ENCODE measurements around the gene IDUA. TPM values are rescaled to one million over a fixed set of nuclear protein-coding genes. Genes with fewer than 3 reads are reported as not detected.

IDUA gene
- total RNA-seq, 5 donors from 2014 or later (not counting 1 experiment from before 2014, with no cell fraction given): 60.4 to 96.5 (median 78.7) TPM

DNA sequence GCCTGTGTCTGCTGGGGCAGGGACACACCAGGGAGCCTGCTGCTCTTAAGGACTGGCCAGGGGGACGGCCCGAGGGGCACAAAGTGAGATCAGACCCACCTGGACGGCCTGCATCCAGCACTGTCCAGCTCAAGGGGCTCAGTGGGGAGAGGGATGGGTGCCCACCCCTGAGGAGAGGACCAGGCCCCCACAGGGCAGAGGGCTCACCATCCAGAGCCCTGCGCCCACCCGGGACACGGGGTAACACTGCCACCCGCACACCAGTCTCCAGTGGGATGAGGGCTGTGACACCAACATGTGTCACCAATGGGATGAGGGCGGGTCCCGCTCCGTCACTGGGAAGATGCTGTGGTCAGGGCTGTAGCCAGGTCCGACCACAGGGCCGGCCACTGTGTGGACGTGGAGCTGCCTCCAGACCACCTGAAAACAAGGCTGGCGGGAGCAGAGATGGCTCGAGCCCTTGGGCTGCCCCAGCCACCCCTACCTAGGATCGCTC, 26.7 kb upstream of the IDUA start:
- DNase-seq (no peak), ATAC-seq (replicated peaks in 1 of 4) (no peak)
- Histone ChIP-seq H3K27ac (ENCODE audit: low read length) (no peak overlapping the region), H3K9me3 (no peaks in the 10 kb centered on the region), H3K36me3 (ENCODE audit: control insufficient read depth in 2 of 2, extremely low read depth in 1 of 2, insufficient read depth in 1 of 2, low read length in 1 of 2) (peaks cover 19 to 36% of the 10 kb centered on the region in 2 donors), H3K27me3 (replicated peaks in 1 of 2; ENCODE audit: control insufficient read depth in 2 of 2, extremely low read depth in 1 of 2, insufficient read depth in 2 of 2, low read length in 1 of 2) (no peaks in the 10 kb centered on the region), H3K4me3 (ENCODE audit: control insufficient read depth in 1 of 2, extremely low read depth in 1 of 2, low read length in 1 of 2) (no peak overlapping the region), H3K4me1 (ENCODE audit: control insufficient read depth in 1 of 2, extremely low read depth in 1 of 2, insufficient read depth in 2 of 2, low read length in 2 of 2) (peaks cover 0 to 3% of the 10 kb centered on the region in 2 experiments)
- Mint-ChIP-seq H3K27me3 (no peaks in the 10 kb centered on the region), H3K36me3 (peaks cover 6% of the 10 kb centered on the region), H3K27ac (no peak overlapping the region), H3K4me3 (no peak overlapping the region), H3K4me1 (no peaks in the 10 kb centered on the region), H3K9me3 (no peaks in the 10 kb centered on the region)
- CTCF ChIA-PET: no interaction called here
- POLR2A ChIA-PET: no interaction called here
- 94% methylated on average over 13 of the region's 16 CpGs for WGBS (ENCODE audit: insufficient coverage)

DNA sequence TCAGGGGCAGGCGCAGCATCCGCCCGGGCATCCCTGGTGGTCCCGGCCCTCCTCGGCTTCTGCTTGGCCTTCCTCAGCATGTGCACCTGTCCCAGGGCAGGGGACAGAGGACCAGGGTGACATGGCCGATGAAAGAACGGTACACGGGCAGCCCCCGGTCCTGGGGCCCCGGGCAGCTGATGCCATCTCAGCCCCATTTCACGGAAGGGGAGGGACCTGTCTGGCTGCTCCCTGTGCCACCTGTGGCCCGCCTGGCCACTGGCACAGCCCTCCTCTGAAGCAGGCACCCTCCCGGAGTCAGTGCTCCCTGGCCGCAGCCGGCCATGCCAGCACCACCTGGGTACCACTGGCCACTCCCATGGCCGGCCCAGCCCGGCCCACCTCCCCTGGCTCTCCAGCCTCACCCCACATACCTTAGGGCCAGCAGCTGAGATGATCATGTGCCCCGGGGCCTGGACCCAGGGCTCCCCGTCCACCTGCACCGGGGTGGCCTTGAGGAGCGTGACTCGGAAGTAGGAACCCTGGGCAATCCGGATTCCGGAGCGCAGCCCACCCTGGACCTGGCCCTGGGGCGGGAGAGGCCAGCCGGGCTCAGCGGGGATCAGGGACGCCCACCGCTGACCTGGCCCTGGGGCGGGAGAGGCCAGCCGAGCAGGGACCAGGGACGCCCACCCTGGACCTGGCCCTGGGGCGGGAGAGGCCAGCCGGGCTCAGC, 26.1 kb upstream of the IDUA start:
- Mint-ChIP-seq H3K27me3 (no peaks in the 10 kb centered on the region), H3K36me3 (peaks cover 6% of the 10 kb centered on the region), H3K4me1 (no peaks in the 10 kb centered on the region), H3K9me3 (no peaks in the 10 kb centered on the region), H3K27ac (no peak overlapping the region), H3K4me3 (no peak overlapping the region)
- Histone ChIP-seq H3K36me3 (ENCODE audit: control insufficient read depth in 2 of 2, extremely low read depth in 1 of 2, insufficient read depth in 1 of 2, low read length in 1 of 2) (peaks cover 23 to 40% of the 10 kb centered on the region in 2 donors), H3K9me3 (no peaks in the 10 kb centered on the region), H3K27ac (ENCODE audit: low read length) (no peak overlapping the region), H3K4me3 (ENCODE audit: control insufficient read depth in 1 of 2, extremely low read depth in 1 of 2, low read length in 1 of 2) (no peak overlapping the region), H3K4me1 (ENCODE audit: control insufficient read depth in 1 of 2, extremely low read depth in 1 of 2, insufficient read depth in 2 of 2, low read length in 2 of 2) (peaks cover 0 to 3% of the 10 kb centered on the region in 2 experiments), H3K27me3 (replicated peaks in 1 of 2; ENCODE audit: control insufficient read depth in 2 of 2, extremely low read depth in 1 of 2, insufficient read depth in 2 of 2, low read length in 1 of 2) (no peaks in the 10 kb centered on the region)
- WGBS (ENCODE audit: insufficient coverage): 92% methylated on average over 30 of the region's 35 CpGs
- ChIA-PET POLR2A (no interaction called here), CTCF (no interaction called here)
- no peak for ATAC-seq (replicated peaks in 1 of 4)
- no peak for DNase-seq

DNA sequence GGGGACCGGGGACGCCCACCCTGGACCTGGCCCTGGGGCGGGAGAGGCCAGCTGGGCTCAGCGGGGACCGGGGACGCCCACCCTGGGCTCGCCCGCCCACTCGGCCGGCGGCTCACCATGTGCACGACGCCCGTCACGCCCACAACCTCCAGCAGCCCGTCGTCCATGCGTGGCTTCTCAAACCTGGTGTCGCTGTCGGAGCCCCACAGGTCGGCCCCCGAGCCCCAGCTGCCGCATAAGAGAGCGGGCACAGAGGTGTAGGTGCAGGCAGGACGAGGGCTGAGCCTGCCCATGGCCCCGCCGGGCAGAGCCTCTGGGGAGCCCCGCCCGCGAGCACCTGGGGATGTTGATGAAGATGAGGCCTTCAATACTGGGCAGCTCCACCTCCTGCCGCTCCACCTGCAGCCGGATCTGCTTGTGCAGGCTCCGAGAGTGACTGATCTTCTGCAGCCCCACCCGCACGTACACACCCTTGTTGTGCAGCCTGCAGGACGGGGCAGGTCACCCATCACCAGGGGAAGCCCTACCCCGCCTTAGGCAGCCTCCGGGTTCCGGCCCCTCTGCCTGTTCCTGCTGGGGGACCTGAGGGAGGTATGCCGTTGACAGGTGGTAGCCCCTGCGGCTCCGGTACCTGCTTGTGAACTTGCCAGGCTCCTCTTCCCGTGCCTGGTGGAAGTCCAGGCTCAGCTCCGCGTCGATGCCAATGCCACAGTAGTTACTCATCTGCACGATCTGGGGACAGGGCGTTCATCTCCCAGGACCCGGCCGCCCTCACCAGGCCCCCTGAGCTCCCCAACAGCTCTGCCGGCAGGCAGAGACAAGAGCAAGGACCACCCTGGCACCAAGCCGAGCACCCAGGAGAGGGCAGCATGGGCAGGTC, 25.3 kb upstream of the IDUA start:
- no peak for ATAC-seq (replicated peaks in 1 of 4)
- no peak overlapping the region for H3K27ac ChIP-seq (ENCODE audit: low read length)
- Mint-ChIP-seq H3K36me3 (peaks cover 6% of the 10 kb centered on the region), H3K9me3 (no peaks in the 10 kb centered on the region), H3K4me3 (no peak overlapping the region), H3K27me3 (no peaks in the 10 kb centered on the region), H3K27ac (no peak overlapping the region), H3K4me1 (no peaks in the 10 kb centered on the region)
- no peak overlapping the region for H3K4me3 ChIP-seq (ENCODE audit: control insufficient read depth in 1 of 2, extremely low read depth in 1 of 2, low read length in 1 of 2)
- H3K9me3 ChIP-seq: no peaks in the 10 kb centered on the region
- peaks cover 26 to 44% of the 10 kb centered on the region in 2 donors for H3K36me3 ChIP-seq (ENCODE audit: control insufficient read depth in 2 of 2, extremely low read depth in 1 of 2, insufficient read depth in 1 of 2, low read length in 1 of 2)
- peaks cover 0 to 3% of the 10 kb centered on the region in 2 experiments for H3K4me1 ChIP-seq (ENCODE audit: control insufficient read depth in 1 of 2, extremely low read depth in 1 of 2, insufficient read depth in 2 of 2, low read length in 2 of 2)
- no peak for DNase-seq
- 96% methylated on average over 45 of the region's 52 CpGs for WGBS (ENCODE audit: insufficient coverage)
- H3K27me3 ChIP-seq (replicated peaks in 1 of 2; ENCODE audit: control insufficient read depth in 2 of 2, extremely low read depth in 1 of 2, insufficient read depth in 2 of 2, low read length in 1 of 2): no peaks in the 10 kb centered on the region
- CTCF ChIA-PET: no interaction called here
- POLR2A ChIA-PET: no interaction called here

DNA sequence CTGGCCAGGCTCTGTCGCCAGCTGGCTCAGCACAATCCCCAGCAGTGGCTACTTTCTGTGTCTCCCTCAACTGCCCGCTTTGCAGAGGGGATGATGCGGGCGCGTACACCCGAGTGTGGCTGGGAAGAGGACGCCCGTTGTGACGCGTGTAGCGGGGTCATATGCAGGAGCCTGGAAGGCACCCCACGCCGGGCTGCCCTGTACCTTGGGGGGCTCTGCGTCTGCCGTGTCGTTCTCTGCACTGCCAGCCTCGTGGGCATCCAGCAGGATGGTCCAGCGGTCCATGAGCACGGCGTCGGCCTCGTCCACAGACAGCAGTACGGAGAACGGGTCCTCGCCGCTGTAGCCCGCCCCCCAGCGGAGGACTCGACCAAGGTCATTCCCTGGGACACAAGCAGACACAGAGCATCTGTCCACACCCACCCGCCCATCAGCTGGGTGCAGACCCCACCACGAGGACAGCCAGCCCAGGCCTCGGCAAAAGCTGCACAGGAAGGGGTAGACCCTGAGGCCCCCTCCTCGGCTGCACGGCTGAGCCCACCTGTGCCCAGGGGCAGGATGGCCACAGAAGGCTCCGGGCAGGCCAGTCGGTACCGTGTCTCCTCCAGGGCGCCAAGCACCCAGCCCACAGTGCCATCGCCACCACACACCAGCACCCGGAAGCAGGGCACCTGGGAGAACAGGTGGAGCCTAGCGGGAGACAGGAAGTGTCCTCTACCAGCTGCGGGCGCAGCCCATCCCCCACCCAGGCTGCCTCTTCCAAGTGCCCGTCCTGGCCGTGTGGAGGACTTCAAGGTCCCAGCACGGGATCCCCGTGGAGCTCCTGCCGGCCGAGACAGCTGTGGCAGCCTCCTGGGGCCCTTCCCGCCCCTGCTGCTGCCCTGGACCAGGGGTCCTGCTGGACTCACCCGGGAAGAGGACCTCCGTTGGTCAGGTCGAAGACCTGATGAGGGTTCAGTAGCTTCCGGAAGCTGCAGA, 24.3 kb upstream of the IDUA start:
- no peak overlapping the region for H3K4me3 Mint-ChIP-seq
- ChIA-PET POLR2A (no interaction called here), CTCF (no interaction called here)
- Histone ChIP-seq H3K36me3 (ENCODE audit: control insufficient read depth in 2 of 2, extremely low read depth in 1 of 2, insufficient read depth in 1 of 2, low read length in 1 of 2) (peaks cover 31 to 46% of the 10 kb centered on the region in 2 donors), H3K4me3 (ENCODE audit: control insufficient read depth in 1 of 2, extremely low read depth in 1 of 2, low read length in 1 of 2) (no peak overlapping the region), H3K27me3 (replicated peaks in 1 of 2; ENCODE audit: control insufficient read depth in 2 of 2, extremely low read depth in 1 of 2, insufficient read depth in 2 of 2, low read length in 1 of 2) (no peaks in the 10 kb centered on the region), H3K9me3 (no peaks in the 10 kb centered on the region), H3K27ac (ENCODE audit: low read length) (no peak overlapping the region), H3K4me1 (ENCODE audit: control insufficient read depth in 1 of 2, extremely low read depth in 1 of 2, insufficient read depth in 2 of 2, low read length in 2 of 2) (peaks cover 0 to 3% of the 10 kb centered on the region in 2 experiments)
- no peak for ATAC-seq (replicated peaks in 1 of 4)
- WGBS (ENCODE audit: insufficient coverage): 95% methylated on average over 51 of the region's 54 CpGs
- no peak overlapping the region for H3K27ac Mint-ChIP-seq
- H3K4me1 Mint-ChIP-seq: no peaks in the 10 kb centered on the region
- no peaks in the 10 kb centered on the region for H3K27me3 Mint-ChIP-seq
- H3K9me3 Mint-ChIP-seq: no peaks in the 10 kb centered on the region
- no peak for DNase-seq
- H3K36me3 Mint-ChIP-seq: peaks cover 6% of the 10 kb centered on the region

DNA sequence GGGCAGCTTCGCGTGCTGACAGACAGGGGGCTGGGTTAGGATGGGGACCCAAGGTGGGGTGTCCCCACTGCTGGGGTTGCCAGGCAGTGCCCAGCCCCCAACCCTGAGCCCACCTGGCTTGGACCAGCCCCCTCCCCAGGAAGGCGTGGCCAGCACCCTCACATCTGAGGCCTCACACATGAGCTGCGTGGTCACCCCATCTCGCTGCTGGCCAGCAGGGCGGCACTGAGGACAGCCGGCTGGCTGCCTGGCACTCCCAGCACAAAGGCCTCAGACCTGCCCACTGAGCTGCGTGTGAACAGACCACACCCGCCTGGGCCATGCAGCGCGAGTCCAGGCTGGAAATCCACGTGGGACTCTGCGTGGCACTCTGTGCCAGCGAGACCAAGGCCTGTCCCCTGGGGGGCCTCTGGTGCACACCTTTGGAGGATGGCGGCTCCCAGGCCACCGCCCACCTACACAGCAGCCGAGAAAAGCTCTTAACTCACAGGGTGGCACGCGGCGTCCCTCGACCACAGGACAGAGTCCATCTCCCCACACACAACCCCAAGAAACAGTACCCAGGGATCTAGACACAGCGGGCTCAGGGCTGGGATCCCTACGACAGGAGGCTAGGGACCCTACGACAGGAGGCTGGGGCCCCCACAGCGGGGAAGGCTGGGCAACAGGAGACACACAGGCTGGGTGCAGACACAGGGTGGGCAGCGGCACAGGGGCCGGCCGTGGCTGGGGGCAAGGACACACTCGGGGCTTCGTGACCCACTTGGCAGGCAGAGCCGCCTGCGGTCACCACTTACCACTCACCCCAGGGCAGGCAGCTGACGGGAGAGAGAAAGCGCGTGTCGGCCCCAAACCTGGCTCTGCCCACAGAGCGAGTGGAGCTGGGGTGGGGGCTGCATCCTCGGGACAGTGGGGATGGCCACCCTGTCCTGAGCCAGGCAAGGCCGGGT, 23.3 kb upstream of the IDUA start:
- CTCF ChIA-PET: no interaction called here
- Mint-ChIP-seq H3K27me3 (no peaks in the 10 kb centered on the region), H3K36me3 (peaks cover 5% of the 10 kb centered on the region), H3K4me3 (no peak overlapping the region), H3K9me3 (no peaks in the 10 kb centered on the region), H3K27ac (no peak overlapping the region), H3K4me1 (no peaks in the 10 kb centered on the region)
- Histone ChIP-seq H3K4me1 (ENCODE audit: control insufficient read depth in 1 of 2, extremely low read depth in 1 of 2, insufficient read depth in 2 of 2, low read length in 2 of 2) (peaks cover 0 to 11% of the 10 kb centered on the region in 2 experiments), H3K36me3 (ENCODE audit: control insufficient read depth in 2 of 2, extremely low read depth in 1 of 2, insufficient read depth in 1 of 2, low read length in 1 of 2) (peaks cover 29 to 46% of the 10 kb centered on the region in 2 donors), H3K27me3 (replicated peaks in 1 of 2; ENCODE audit: control insufficient read depth in 2 of 2, extremely low read depth in 1 of 2, insufficient read depth in 2 of 2, low read length in 1 of 2) (peaks cover 0 to 4% of the 10 kb centered on the region in 2 experiments), H3K4me3 (ENCODE audit: control insufficient read depth in 1 of 2, extremely low read depth in 1 of 2, low read length in 1 of 2) (no peak overlapping the region), H3K9me3 (no peaks in the 10 kb centered on the region), H3K27ac (ENCODE audit: low read length) (no peak overlapping the region)
- 92% methylated on average over 27 of the region's 39 CpGs for WGBS (ENCODE audit: insufficient coverage)
- POLR2A ChIA-PET: no interaction called here
- DNase-seq: no peak
- ATAC-seq (replicated peaks in 1 of 4): no peak

Measured in T-cell (primary cell).